DMS53 treated with DMSO at 0.1 percent for 48 hours (cell line): ENCODE measurements around the gene GLRA1.

ENCODE experiments used
- DNase-seq: peaks from one replicate; lab custom pipeline; 2025; ENCODE audit not compliant: unreplicated experiment; lab: John Stamatoyannopoulos, UW

GLRA1 gene

GRCh38 chr5:151775025-151775606, 149.5 kb downstream of the GLRA1 start:
- no peak for DNase-seq

GRCh38 chr5:151773951-151774350, 150.7 kb downstream of the GLRA1 start:
- no peak for DNase-seq

- no peak for DNase-seq
Measured at GRCh38 chr5:151772846-151773561, 151.6 kb downstream of the GLRA1 start.
